Peyer's patch (tissue), 4 donors: Measurements from ENCODE around the gene PEX10. TPM values are rescaled to one million over a fixed set of nuclear protein-coding genes. Genes with fewer than 3 reads are reported as not detected.

ENCODE experiments used
- DNase-seq, 3 donors: peaks; one replicate each; pipeline ENCODE4 v3.0.0-alpha.2; 2017 to 2019
- H3K27ac ChIP-seq, 4 donors: fragments of 200-600 bp; sonication (generic); one replicate each; pipeline ENCODE4 v1.5.1; 2016 to 2019
- H3K27me3 ChIP-seq, 2 donors: fragments of 200-600 bp; sonication (generic); one replicate each; pipeline ENCODE4 v1.5.1; 2019
- H3K36me3 ChIP-seq, 3 donors: fragments of 200-600 bp; sonication (generic); one replicate each; pipeline ENCODE4 v1.5.1; 2016 to 2019
- H3K4me1 ChIP-seq, 4 donors: fragments of 200-600 bp; sonication (generic); one replicate each; pipeline ENCODE4 v1.5.1; 2016 to 2019
- H3K4me3 ChIP-seq, 4 donors: fragments of 200-600 bp; sonication (generic); 1 replicate in 3 of 4; 2 replicates in 1 of 4; pipeline ENCODE4 v1.5.1; 2016 to 2019; ENCODE audit warnings: mild to moderate bottlenecking in 1 of 4
- H3K9me3 ChIP-seq, 4 donors: fragments of 200-600 bp; sonication (generic); one replicate each; pipeline ENCODE4 v1.5.1; 2016 to 2019; ENCODE audit warnings: mild to moderate bottlenecking in 1 of 4
- POLR2A ChIP-seq, 2 donors: fragments of 450-650 bp; IDR thresholded peaks; one replicate each; pipeline ENCODE4 v1.5.1; 2017; ENCODE audit warnings: antibody characterized with exemption in 2 of 2, mild to moderate bottlenecking in 2 of 2, moderate library complexity in 2 of 2
- total RNA-seq, 4 donors: library from RNA; depleted of rRNA; stranded (reverse); fragments of >200 nt; gene quantifications; one replicate each; pipeline ENCODE4 v1.1.0, GENCODE V29; 2016
- TF ChIP-seq, protein P1 (sequence below), 6 experiments: fragments of 450-650 bp in 4 of 6; fragments of 200-600 bp in 2 of 6; sonication (generic) in 1 of 6; IDR thresholded peaks; one replicate each; pipeline ENCODE4 v1.5.1; 2017 to 2019; ENCODE audit warnings: antibody characterized with exemption in 6 of 6, mild to moderate bottlenecking in 3 of 6, moderate library complexity in 1 of 6

PEX10 gene
- total RNA-seq, 4 donors from 2014 or later: 16.9 to 29.6 (median 19.9) TPM

DNA sequence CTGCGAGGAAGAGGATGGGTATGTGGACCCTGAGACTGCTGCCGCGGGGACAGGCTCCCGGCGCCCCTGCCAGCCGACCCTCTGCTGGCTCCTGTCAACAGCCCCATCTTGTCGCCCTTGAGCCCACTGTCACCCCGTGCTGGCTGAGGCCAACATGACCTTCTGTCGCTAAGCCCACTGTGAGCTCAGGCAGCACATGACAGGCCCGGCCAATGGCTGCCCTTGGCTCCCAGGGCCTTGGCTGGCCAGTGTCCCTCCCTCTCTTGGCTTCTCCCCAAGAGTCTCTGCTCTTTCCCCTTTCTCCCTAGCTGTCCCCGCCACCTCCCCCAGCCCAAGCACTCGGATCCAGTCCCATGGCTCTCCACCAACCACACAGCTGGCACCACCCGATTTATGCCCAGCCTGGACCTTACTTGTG lies 3.5 kb downstream of the PEX10 start:
- no peak for DNase-seq
- no peaks in the 10 kb centered on the region for H3K9me3 ChIP-seq
- H3K4me1 ChIP-seq: peaks cover 0 to 18% (median 14%) of the 10 kb centered on the region in 4 donors
- H3K4me3 ChIP-seq: no peak overlapping the region
- H3K36me3 ChIP-seq: peaks cover 0 to 44% (median 0%) of the 10 kb centered on the region in 3 donors
- H3K27ac ChIP-seq: no peak overlapping the region
- TF ChIP-seq POLR2A (IDR thresholded peaks at IDR 0.05): no peak
- TF ChIP-seq, protein P1, sequence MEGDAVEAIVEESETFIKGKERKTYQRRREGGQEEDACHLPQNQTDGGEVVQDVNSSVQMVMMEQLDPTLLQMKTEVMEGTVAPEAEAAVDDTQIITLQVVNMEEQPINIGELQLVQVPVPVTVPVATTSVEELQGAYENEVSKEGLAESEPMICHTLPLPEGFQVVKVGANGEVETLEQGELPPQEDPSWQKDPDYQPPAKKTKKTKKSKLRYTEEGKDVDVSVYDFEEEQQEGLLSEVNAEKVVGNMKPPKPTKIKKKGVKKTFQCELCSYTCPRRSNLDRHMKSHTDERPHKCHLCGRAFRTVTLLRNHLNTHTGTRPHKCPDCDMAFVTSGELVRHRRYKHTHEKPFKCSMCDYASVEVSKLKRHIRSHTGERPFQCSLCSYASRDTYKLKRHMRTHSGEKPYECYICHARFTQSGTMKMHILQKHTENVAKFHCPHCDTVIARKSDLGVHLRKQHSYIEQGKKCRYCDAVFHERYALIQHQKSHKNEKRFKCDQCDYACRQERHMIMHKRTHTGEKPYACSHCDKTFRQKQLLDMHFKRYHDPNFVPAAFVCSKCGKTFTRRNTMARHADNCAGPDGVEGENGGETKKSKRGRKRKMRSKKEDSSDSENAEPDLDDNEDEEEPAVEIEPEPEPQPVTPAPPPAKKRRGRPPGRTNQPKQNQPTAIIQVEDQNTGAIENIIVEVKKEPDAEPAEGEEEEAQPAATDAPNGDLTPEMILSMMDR (IDR thresholded peaks at IDR 0.05): no peak
- no peaks in the 10 kb centered on the region for H3K27me3 ChIP-seq

DNA sequence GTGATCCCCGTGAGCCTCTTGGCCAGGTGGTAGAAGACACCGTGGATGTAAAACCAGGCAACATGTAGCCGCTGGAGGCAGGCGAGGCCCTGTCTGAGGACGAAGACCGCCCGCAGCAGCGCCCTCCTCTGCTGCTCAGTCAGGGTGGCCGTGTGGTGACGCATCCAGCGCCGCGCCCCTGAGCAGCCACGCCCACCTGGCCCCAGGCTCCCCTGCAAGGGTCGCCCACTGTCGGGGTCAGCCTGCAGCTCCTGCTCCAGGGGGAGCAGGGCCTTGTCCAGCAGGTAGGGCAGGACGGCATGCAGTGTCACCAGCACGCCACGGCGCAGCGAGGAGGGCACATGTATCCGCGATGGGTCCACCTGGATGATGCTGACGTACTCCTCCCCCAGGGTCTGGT lies 3.9 kb downstream of the PEX10 start:
- no peaks in the 10 kb centered on the region for H3K27me3 ChIP-seq
- H3K36me3 ChIP-seq: peaks cover 0 to 49% (median 0%) of the 10 kb centered on the region in 3 donors
- no peak overlapping the region for H3K27ac ChIP-seq
- DNase-seq: no peak
- H3K4me1 ChIP-seq: peaks cover 0 to 14% (median 10%) of the 10 kb centered on the region in 4 donors
- H3K4me3 ChIP-seq: no peak overlapping the region
- TF ChIP-seq POLR2A (IDR thresholded peaks at IDR 0.05): no peak
- TF ChIP-seq, protein P1 (IDR thresholded peaks at IDR 0.05): no peak
- H3K9me3 ChIP-seq: no peaks in the 10 kb centered on the region

DNA sequence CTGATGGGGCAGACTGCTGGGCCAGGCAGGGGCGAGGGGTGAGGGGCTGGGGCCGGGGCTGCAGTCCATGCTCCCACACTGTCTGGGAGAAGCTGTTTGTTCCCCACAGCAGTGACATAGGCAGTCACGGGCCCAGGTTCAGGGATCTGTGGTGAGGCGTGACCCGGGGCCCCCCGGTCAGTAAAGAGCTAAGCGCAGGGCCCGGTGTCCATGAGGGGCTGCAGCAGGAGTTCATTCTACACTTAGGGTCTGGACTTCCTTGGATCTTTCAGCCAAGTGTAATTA lies 4.4 kb downstream of the PEX10 start:
- Histone ChIP-seq H3K36me3 (peaks cover 0 to 54% (median 0%) of the 10 kb centered on the region in 3 donors), H3K9me3 (no peaks in the 10 kb centered on the region), H3K27me3 (no peaks in the 10 kb centered on the region), H3K4me1 (peaks cover 0 to 8% (median 6%) of the 10 kb centered on the region in 4 donors), H3K27ac (no peak overlapping the region), H3K4me3 (no peak overlapping the region)
- TF ChIP-seq POLR2A (IDR thresholded peaks at IDR 0.05): no peak
- TF ChIP-seq, protein P1 (IDR thresholded peaks at IDR 0.05): no peak
- DNase-seq: no peak

DNA sequence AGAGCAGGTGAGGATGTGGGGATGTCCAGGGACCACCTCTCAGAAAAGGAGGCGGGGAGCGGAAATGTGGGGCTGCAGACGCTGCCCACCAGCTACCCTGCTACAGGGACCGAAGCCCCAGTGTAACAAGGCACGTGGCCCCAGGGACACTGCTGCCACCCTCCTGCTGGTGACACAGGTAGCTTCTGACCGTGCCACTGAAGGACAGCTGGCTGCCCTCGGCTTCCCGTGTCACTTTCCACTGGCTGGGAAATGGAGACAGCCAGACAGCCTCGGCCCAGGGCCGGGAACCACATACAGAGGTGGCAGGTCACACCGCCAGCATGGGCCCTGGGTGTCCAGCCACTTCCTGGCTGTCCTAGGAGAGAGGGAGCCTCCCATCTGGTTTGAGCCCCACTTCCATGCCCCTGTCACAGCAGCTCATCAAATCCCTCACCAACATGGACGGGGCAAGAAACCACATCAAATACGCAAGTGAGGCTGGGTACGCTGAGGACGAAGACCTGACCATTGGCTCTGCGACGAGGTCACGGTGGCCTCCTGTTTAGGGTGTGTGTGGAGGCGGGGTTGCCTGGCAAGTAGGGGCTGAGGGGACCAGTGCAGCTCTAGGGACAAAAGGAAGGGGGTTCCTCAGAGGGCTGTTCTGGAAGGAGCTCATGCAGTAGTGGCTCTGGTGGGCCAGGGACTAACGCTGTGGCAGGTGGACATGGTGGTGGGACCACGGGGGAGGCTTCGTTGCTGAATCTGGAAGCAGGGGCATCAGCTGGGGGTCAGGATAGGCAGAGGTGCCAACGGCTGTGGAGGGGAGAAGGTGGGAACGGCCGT lies 5.0 kb downstream of the PEX10 start:
- H3K27ac ChIP-seq: no peak overlapping the region
- DNase-seq: no peak
- no peak for TF ChIP-seq POLR2A (IDR thresholded peaks at IDR 0.05)
- TF ChIP-seq, protein P1 (IDR thresholded peaks at IDR 0.05): no peak
- no peaks in the 10 kb centered on the region for H3K9me3 ChIP-seq
- H3K4me1 ChIP-seq: peaks cover 0 to 8% (median 6%) of the 10 kb centered on the region in 4 donors
- H3K36me3 ChIP-seq: peaks cover 0 to 59% (median 0%) of the 10 kb centered on the region in 3 donors
- no peaks in the 10 kb centered on the region for H3K27me3 ChIP-seq
- H3K4me3 ChIP-seq: no peak overlapping the region

DNA sequence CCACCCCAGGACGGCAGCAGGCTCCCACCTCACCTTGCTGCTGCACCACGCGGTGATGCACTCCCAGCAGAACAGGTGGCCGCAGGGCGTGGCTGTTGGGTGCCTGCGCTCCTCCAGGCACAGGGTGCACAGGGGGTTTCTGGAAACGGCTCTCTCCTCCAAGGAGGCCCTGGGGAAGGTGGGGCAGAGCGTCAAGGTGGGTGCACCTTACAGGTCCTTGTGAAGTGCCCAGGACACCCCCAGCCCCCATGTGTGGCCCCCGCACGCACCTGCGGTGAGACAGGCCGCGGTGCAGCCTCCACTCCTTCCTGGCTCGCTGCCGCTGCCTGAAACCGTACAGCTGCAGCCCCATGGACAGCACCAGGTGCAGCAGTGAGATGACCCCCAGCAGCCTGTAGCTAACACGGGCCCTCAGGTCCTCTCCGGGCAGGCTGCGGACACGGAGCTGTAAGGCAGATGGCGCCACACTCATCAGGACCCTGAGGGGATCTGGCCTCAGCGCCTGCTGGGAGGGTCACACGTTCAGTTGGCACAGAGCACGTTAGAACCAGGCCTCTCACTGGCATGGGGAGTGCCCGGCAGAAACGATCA lies 5.8 kb downstream of the PEX10 start:
- Histone ChIP-seq H3K9me3 (no peaks in the 10 kb centered on the region), H3K27me3 (no peaks in the 10 kb centered on the region), H3K4me1 (peaks cover 0 to 2% (median 1%) of the 10 kb centered on the region in 4 donors), H3K27ac (no peak overlapping the region), H3K36me3 (peaks cover 0 to 68% (median 0%) of the 10 kb centered on the region in 3 donors), H3K4me3 (no peak overlapping the region)
- TF ChIP-seq, protein P1 (IDR thresholded peaks at IDR 0.05): no peak
- no peak for TF ChIP-seq POLR2A (IDR thresholded peaks at IDR 0.05)
- no peak for DNase-seq
